Left ventricle myocardium inferior (tissue), 1 donor: ENCODE data around the gene TBC1D14. TPM values are rescaled to one million over a fixed set of nuclear protein-coding genes. Genes with fewer than 3 reads are reported as not detected.

Experiments used
- DNase-seq: peaks from one replicate; pipeline ENCODE4 v3.0.0-alpha.2; 2020
- H3K27ac ChIP-seq: fragments of 200-600 bp; replicated peaks from 2 replicates; pipeline ENCODE4 v1.8.0; 2021
- H3K27me3 ChIP-seq: fragments of 200-600 bp; 2 replicates; pipeline ENCODE4 v1.8.0; 2021; ENCODE audit warnings: low read depth
- H3K36me3 ChIP-seq: fragments of 200-600 bp; 2 replicates; pipeline ENCODE4 v1.8.0; 2021
- H3K4me1 ChIP-seq: fragments of 200-600 bp; 2 replicates; pipeline ENCODE4 v1.8.0; 2021
- H3K4me3 ChIP-seq: fragments of 200-600 bp; 2 replicates; pipeline ENCODE4 v1.8.0; 2021; ENCODE audit warnings: mild to moderate bottlenecking, moderate library complexity
- H3K9me3 ChIP-seq: fragments of 200-600 bp; replicated peaks from 2 replicates; pipeline ENCODE4 v1.8.0; 2021
- intact Hi-C: fragments of 100-400 bp; cut with micrococcal nuclease; formaldehyde crosslinking; loops from one replicate; pipeline ENCODE4 v1.11.0; 2022
- total RNA-seq: library from RNA; stranded (reverse); fragmentation: NEBNext Ultra II Directional; extraction: Animal tissue kit (Norgen Biotek cat#: 25700); gene quantifications from one replicate; pipeline ENCODE4 v1.2.1, GENCODE V29; 2021
- TF ChIP-seq, protein P1 (sequence below): fragments of 200-600 bp; IDR thresholded peaks from 2 replicates; pipeline ENCODE4 v1.8.0; 2021; ENCODE audit warnings: antibody characterized with exemption, mild to moderate bottlenecking, borderline replicate concordance
- donor health status: DM: no; HTN: yes; CAD: no; lungs with severe emphysema.

TBC1D14 gene
- total RNA-seq, 1 donor from 2014 or later: 36.1 TPM

- no peaks in the 10 kb centered on the region for H3K27me3 ChIP-seq
- TF ChIP-seq, protein P1, sequence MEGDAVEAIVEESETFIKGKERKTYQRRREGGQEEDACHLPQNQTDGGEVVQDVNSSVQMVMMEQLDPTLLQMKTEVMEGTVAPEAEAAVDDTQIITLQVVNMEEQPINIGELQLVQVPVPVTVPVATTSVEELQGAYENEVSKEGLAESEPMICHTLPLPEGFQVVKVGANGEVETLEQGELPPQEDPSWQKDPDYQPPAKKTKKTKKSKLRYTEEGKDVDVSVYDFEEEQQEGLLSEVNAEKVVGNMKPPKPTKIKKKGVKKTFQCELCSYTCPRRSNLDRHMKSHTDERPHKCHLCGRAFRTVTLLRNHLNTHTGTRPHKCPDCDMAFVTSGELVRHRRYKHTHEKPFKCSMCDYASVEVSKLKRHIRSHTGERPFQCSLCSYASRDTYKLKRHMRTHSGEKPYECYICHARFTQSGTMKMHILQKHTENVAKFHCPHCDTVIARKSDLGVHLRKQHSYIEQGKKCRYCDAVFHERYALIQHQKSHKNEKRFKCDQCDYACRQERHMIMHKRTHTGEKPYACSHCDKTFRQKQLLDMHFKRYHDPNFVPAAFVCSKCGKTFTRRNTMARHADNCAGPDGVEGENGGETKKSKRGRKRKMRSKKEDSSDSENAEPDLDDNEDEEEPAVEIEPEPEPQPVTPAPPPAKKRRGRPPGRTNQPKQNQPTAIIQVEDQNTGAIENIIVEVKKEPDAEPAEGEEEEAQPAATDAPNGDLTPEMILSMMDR: no peak
- DNase-seq: no peak
Measured at GRCh38 chr4:6957994-6958393, 48.4 kb downstream of the TBC1D14 start.

DNA sequence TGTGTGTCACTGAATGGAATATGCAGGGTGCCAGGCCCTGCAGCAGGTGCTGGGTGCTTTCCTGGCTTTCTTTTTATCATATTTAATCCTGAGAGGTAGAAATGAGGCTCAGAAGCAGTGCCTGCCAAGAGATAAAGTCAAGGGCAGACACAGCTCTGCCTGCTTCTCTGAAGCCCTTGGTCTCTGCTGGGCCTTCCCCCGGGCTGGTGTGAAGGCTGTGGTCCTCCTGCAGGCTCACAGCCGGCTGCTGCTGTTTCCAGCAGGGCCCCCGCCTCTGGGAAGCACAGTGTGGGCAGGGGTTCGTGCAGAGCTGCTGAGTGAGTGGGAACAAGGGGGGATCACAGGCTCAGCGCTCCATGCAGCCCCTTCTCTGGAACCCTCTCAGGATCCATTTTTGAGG lies 49.6 kb downstream of the TBC1D14 start:
- no peaks in the 10 kb centered on the region for H3K27me3 ChIP-seq
- no peak overlapping the region for H3K27ac ChIP-seq
- H3K36me3 ChIP-seq: no peaks in the 10 kb centered on the region
- H3K4me1 ChIP-seq: peaks cover 18% of the 10 kb centered on the region
- no peak overlapping the region for H3K4me3 ChIP-seq
- no peak for DNase-seq
- TF ChIP-seq, protein P1: no peak
- H3K9me3 ChIP-seq: no peaks in the 10 kb centered on the region
- intact Hi-C loops: no loop called here

More at GRCh38 chr4:6957994-6958393, 48.4 kb downstream of the TBC1D14 start:
- intact Hi-C loops: no loop called here
- no peak overlapping the region for H3K27ac ChIP-seq
- no peak overlapping the region for H3K4me3 ChIP-seq
- H3K4me1 ChIP-seq: peaks cover 21% of the 10 kb centered on the region
- H3K9me3 ChIP-seq: no peaks in the 10 kb centered on the region
- H3K36me3 ChIP-seq: no peaks in the 10 kb centered on the region

GRCh38 chr4:6960154-6960553 lies 50.5 kb downstream of the TBC1D14 start:
- H3K4me3 ChIP-seq: no peak overlapping the region
- H3K27ac ChIP-seq: no peak overlapping the region
- TF ChIP-seq, protein P1: no peak
- intact Hi-C loops: no loop called here
- H3K4me1 ChIP-seq: peaks cover 17% of the 10 kb centered on the region
- H3K36me3 ChIP-seq: no peaks in the 10 kb centered on the region
- DNase-seq: no peak
- H3K27me3 ChIP-seq: no peaks in the 10 kb centered on the region
- no peaks in the 10 kb centered on the region for H3K9me3 ChIP-seq

- no peak overlapping the region for H3K4me3 ChIP-seq
- peaks cover 17% of the 10 kb centered on the region for H3K4me1 ChIP-seq
- intact Hi-C loops: no loop called here
- H3K27ac ChIP-seq: no peak overlapping the region
- no peaks in the 10 kb centered on the region for H3K36me3 ChIP-seq
- TF ChIP-seq, protein P1: no peak
- no peaks in the 10 kb centered on the region for H3K27me3 ChIP-seq
- H3K9me3 ChIP-seq: no peaks in the 10 kb centered on the region
- no peak for DNase-seq
Measured at GRCh38 chr4:6960628-6961412, 51.2 kb downstream of the TBC1D14 start.

DNA sequence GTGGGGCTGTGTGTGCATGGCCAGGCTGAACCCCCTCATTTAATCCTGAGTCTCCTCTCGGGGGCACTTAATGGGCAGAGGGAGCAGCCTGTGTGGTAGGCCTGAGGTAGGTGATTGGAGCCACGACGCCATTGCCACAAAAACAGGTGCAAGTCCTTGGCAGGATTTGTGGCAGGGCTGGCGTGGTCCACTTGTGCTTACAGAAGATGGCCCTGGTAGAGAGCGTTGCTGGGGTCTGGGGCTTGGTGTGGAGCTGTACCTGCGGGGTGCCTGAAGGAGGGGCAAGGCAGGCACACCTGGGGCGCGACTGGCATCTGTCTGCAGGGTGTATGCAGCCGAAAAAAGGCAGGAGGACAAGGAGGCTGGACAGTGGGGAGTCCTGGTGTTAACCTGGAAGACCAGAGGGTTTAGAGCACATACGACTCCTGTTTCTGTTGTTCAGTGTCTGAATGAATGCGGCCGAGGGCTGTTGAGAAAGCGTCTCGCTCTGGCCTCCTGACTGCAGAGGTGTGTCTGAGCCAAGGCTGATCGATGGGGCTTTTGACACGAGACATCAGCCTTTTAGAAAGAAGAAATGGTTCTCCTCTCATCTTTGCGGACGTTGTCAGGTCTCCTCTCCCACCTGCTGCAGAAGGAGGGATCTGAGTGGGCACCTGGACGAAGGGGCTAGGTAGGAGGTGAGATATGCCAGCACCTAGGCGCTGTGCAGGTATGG lies 52.0 kb downstream of the TBC1D14 start:
- H3K4me1 ChIP-seq: peaks cover 17% of the 10 kb centered on the region
- H3K27me3 ChIP-seq: no peaks in the 10 kb centered on the region
- H3K27ac ChIP-seq: no peak overlapping the region
- intact Hi-C loops: no loop called here
- H3K9me3 ChIP-seq: no peaks in the 10 kb centered on the region
- H3K4me3 ChIP-seq: no peak overlapping the region
- TF ChIP-seq, protein P1: no peak
- H3K36me3 ChIP-seq: no peaks in the 10 kb centered on the region
- DNase-seq: no peak
